ENCODE data around the gene STS. TPM values are rescaled to one million over a fixed set of nuclear protein-coding genes. Genes with fewer than 3 reads are reported as not detected.

Gene STS
- total and polyA plus RNA-seq, 10 of the 15 experiments (the other 5 are each of a cell fraction or from before 2014, with no cell fraction given), result 1.6 to 19.4 (median 4.7) TPM

- TF ChIP-seq ZNF207 (IDR thresholded peaks at IDR 0.05; ENCODE audit: borderline replicate concordance) (no peak), JUND (IDR thresholded peaks at IDR 0.05; ENCODE audit: low read depth, low read length) (no peak), PKNOX1 (IDR thresholded peaks at IDR 0.05) (peak; percentile 34; the same call in 1 of the 2 replicates), SREBF2 (IDR thresholded peaks at IDR 0.05; ENCODE audit: low read length) (no peak), POU2F2 (IDR thresholded peaks at IDR 0.05; ENCODE audit: borderline replicate concordance, low read depth, low read length) (no peak; the same call in 2 of the 3 replicates), MEF2B (IDR thresholded peaks at IDR 0.05; ENCODE audit: partially characterized antibody, poor library complexity, severe bottlenecking) (peak; percentile 80), MYB (IDR thresholded peaks at IDR 0.05; ENCODE audit: borderline replicate concordance, low read depth, low read length) (no peak), USF2 (IDR thresholded peaks at IDR 0.05; ENCODE audit: borderline replicate concordance, low read depth, low read length) (no peak; the same call in 1 of the 2 replicates), EED (IDR thresholded peaks at IDR 0.05; ENCODE audit: low read depth) (no peak), NKRF (conservative IDR thresholded peaks at IDR 0.05) (peak; percentile 41; the same call in 1 of the 2 replicates), SMARCA5 (IDR thresholded peaks at IDR 0.05) (peak; percentile 23; the same call in 1 of the 2 replicates), HSF1 (IDR thresholded peaks at IDR 0.05; ENCODE audit: low read depth, low read length) (no peak), CBFB (IDR thresholded peaks at IDR 0.05; ENCODE audit: low read depth) (no peak), ETV6 (conservative IDR thresholded peaks at IDR 0.05 in 1 of 2, IDR thresholded peaks at IDR 0.05 in 1 of 2; ENCODE audit: borderline replicate concordance in 1 of 2, low read depth in 1 of 2) (no peak), FOXM1 (IDR thresholded peaks at IDR 0.05; ENCODE audit: low read depth, low read length) (no peak), NFYB (IDR thresholded peaks at IDR 0.05; ENCODE audit: insufficient read depth, low read depth, low read length) (no peak), YBX1 (IDR thresholded peaks at IDR 0.05) (no peak), NR2C2 (IDR thresholded peaks at IDR 0.05; ENCODE audit: borderline replicate concordance, control insufficient read depth, insufficient read length, low read depth) (no peak), ZSCAN29 (IDR thresholded peaks at IDR 0.05) (peak; percentile 100), BACH1 (IDR thresholded peaks at IDR 0.05; ENCODE audit: borderline replicate concordance) (peak; percentile 95), SRF (IDR thresholded peaks at IDR 0.05; ENCODE audit: low read depth in 2 of 2, low read length in 2 of 2) (no peak), NBN (IDR thresholded peaks at IDR 0.05) (no peak), ZZZ3 (IDR thresholded peaks at IDR 0.05; ENCODE audit: control insufficient read depth, insufficient read length, low read depth) (no peak)
- TF ChIP-seq, protein P1, sequence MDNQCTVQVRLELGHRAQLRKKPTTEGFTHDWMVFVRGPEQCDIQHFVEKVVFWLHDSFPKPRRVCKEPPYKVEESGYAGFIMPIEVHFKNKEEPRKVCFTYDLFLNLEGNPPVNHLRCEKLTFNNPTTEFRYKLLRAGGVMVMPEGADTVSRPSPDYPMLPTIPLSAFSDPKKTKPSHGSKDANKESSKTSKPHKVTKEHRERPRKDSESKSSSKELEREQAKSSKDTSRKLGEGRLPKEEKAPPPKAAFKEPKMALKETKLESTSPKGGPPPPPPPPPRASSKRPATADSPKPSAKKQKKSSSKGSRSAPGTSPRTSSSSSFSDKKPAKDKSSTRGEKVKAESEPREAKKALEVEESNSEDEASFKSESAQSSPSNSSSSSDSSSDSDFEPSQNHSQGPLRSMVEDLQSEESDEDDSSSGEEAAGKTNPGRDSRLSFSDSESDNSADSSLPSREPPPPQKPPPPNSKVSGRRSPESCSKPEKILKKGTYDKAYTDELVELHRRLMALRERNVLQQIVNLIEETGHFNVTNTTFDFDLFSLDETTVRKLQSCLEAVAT (IDR thresholded peaks at IDR 0.05), result no peak
Measured at GRCh38 chrX:7147413-7147977, at the start of gene STS (continued).

Measured in GM12878 (cell line).